Measurements from ENCODE around the gene DMC1. TPM values are rescaled to one million over a fixed set of nuclear protein-coding genes. Genes with fewer than 3 reads are reported as not detected.
"Not testable (repeated sequence)": the region's sequence is repeated elsewhere in the genome, so short reads cannot be mapped to it uniquely, and the experiment has no call there.

Gene DMC1
- polyA plus RNA-seq, 1 of the 3 experiments (the other 2 are of a cell fraction), result not detected

DNA sequence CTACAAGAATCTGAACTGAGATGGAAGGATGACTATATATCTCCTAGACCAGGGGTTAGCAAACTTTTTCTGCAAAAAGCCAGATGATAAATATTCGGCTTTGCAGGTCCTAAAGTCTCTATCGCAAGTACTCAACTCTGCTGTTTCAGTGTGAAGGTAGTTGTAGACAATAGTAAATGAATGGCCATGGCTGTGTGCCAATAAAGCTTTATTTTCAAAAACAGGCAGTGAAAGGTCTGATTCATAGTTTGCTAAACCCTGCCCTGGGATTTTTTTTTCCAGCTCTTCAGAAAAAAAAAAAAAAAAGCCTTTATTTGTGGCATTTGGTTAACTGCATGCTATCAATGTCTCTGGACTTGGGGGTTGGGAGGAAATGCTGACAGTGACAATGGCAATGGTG is 48.7 kb upstream of the DMC1 start:
- Histone ChIP-seq H3K9me2 (no peaks in the 10 kb centered on the region), H3K4me1 (ENCODE audit: control insufficient read depth in 1 of 2, insufficient read depth in 2 of 2, low read depth in 1 of 2, low read length in 1 of 2) (no peaks in the 10 kb centered on the region)

GRCh38 chr22:38618258-38618657 is 48.3 kb upstream of the DMC1 start:
- no peak overlapping the region for H2AFZ ChIP-seq (ENCODE audit: low read depth)
- TF ChIP-seq GATA2 (CRISPR knock-in tag; IDR thresholded peaks at IDR 0.05) (no peak), SIN3A (IDR thresholded peaks at IDR 0.05; ENCODE audit: borderline replicate concordance, low read depth, low read length) (no peak), FOXJ3 (CRISPR knock-in tag; IDR thresholded peaks at IDR 0.05) (no peak), JUND (IDR thresholded peaks at IDR 0.05) (no peak)
- H3K79me2 ChIP-seq (ENCODE audit: insufficient read depth), result no peaks in the 10 kb centered on the region
- H3K4me1 ChIP-seq (ENCODE audit: control insufficient read depth in 1 of 2, insufficient read depth in 2 of 2, low read depth in 1 of 2, low read length in 1 of 2), result no peaks in the 10 kb centered on the region
- H4K20me1 ChIP-seq (ENCODE audit: insufficient read depth), result no peaks in the 10 kb centered on the region
- no peak overlapping the region for H3K27ac ChIP-seq (ENCODE audit: low read depth in 2 of 2, low read length in 1 of 2)
- no peaks in the 10 kb centered on the region for H3K9me2 ChIP-seq
- H3K27me3 ChIP-seq (ENCODE audit: insufficient read depth), result no peaks in the 10 kb centered on the region
- WGBS (ENCODE audit: low lambda C conversion rate), result 100% methylated on average over 1 of the region's 1 CpG
- ChIA-PET CTCF (no interaction called here), POLR2A (no interaction called here)
- H3K36me3 ChIP-seq (replicated peaks in 1 of 2; ENCODE audit: control insufficient read depth in 1 of 2, insufficient read depth in 2 of 2, low read length in 1 of 2), result no peaks in the 10 kb centered on the region
- H3K4me3 ChIP-seq (ENCODE audit: low read depth in 2 of 2, low read length in 1 of 2), result no peak overlapping the region
- no peaks in the 10 kb centered on the region for H3K9me3 ChIP-seq
- no peak for DNase-seq
- H3F3A ChIP-seq (replicated peaks; ENCODE audit: insufficient read depth), result no peaks in the 10 kb centered on the region
- no peak overlapping the region for H3K4me2 ChIP-seq
- H3K9ac ChIP-seq, result no peak overlapping the region

More for the DNA sequence above, 48.7 kb upstream of the DMC1 start:
- Histone ChIP-seq H3K9me3 (no peaks in the 10 kb centered on the region), H4K20me1 (ENCODE audit: insufficient read depth) (no peaks in the 10 kb centered on the region), H3K4me3 (ENCODE audit: low read depth in 2 of 2, low read length in 1 of 2) (no peak overlapping the region), H3K79me2 (ENCODE audit: insufficient read depth) (no peaks in the 10 kb centered on the region), H3F3A (replicated peaks; ENCODE audit: insufficient read depth) (no peaks in the 10 kb centered on the region), H3K4me2 (no peak overlapping the region), H2AFZ (ENCODE audit: low read depth) (no peak overlapping the region), H3K27ac (ENCODE audit: low read depth in 2 of 2, low read length in 1 of 2) (no peak overlapping the region), H3K9ac (no peak overlapping the region), H3K36me3 (replicated peaks in 1 of 2; ENCODE audit: control insufficient read depth in 1 of 2, insufficient read depth in 2 of 2, low read length in 1 of 2) (no peaks in the 10 kb centered on the region), H3K27me3 (ENCODE audit: insufficient read depth) (no peaks in the 10 kb centered on the region)
- 100% methylated on average over 2 of the region's 2 CpGs for WGBS (ENCODE audit: low lambda C conversion rate)
- ChIA-PET CTCF (no interaction called here), POLR2A (no interaction called here)
- TF ChIP-seq MAX (IDR thresholded peaks at IDR 0.05; ENCODE audit: low read depth) (no peak), RCOR1 (IDR thresholded peaks at IDR 0.05; ENCODE audit: low read length) (no peak), NRF1 (IDR thresholded peaks at IDR 0.05; ENCODE audit: low read depth, low read length) (no peak), POLR2AphosphoS5 (IDR thresholded peaks at IDR 0.05; ENCODE audit: low read depth, low read length) (no peak), JUND (IDR thresholded peaks at IDR 0.05) (no peak), RFX5 (IDR thresholded peaks at IDR 0.05; ENCODE audit: low read length) (no peak), FOSL2 (IDR thresholded peaks at IDR 0.05; ENCODE audit: borderline replicate concordance, low read depth) (no peak)
- DNase-seq, result no peak

DNA sequence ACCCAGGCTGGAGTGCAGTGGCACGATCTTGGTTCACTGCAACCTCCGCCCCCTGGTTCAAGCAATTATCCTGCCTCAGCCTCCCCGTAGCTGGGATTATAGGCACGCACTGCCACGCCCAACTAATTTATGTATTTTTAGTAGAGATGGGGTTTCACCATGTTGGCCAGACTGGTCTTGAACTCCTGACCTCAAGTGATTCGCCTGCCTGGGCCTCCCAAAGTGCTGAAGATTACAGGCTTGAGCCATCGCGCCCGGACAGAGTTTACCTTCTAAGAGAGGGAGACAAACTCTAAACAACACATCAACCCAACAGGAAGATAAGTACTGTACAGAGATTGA is 45.1 kb upstream of the DMC1 start:
- H2AFZ ChIP-seq (ENCODE audit: low read depth); H3K4me2 ChIP-seq; H3K4me1 ChIP-seq (ENCODE audit: control insufficient read depth in 1 of 2, insufficient read depth in 2 of 2, low read depth in 1 of 2, low read length in 1 of 2); H3F3A ChIP-seq (replicated peaks; ENCODE audit: insufficient read depth); H3K36me3 ChIP-seq (replicated peaks in 1 of 2; ENCODE audit: control insufficient read depth in 1 of 2, insufficient read depth in 2 of 2, low read length in 1 of 2); H3K79me2 ChIP-seq (ENCODE audit: insufficient read depth); H4K20me1 ChIP-seq (ENCODE audit: insufficient read depth); H3K27ac ChIP-seq (ENCODE audit: low read depth in 2 of 2, low read length in 1 of 2); CTCF ChIA-PET; DNase-seq; H3K27me3 ChIP-seq (ENCODE audit: insufficient read depth); H3K9me2 ChIP-seq; H3K4me3 ChIP-seq (ENCODE audit: low read depth in 2 of 2, low read length in 1 of 2); POLR2A ChIA-PET; H3K9me3 ChIP-seq; H3K9ac ChIP-seq: not testable (repeated sequence)
- 98% methylated on average over 9 of the region's 9 CpGs for WGBS (ENCODE audit: low lambda C conversion rate)
